ENCODE measurements around the gene JMJD1C.
A peak's percentile ranks its signal among the peaks of the same experiment; 100 is the strongest.

JMJD1C gene

GRCh38 chr10:63260103-63260859, 205.5 kb downstream of the JMJD1C start:
- H3K36me3 ChIP-seq (ENCODE audit: control insufficient read depth, insufficient read depth, low read length), result no peaks in the 10 kb centered on the region
- H3K4me1 ChIP-seq, result peaks cover 32% of the 10 kb centered on the region
- no peak overlapping the region for H3K9ac ChIP-seq
- no peak overlapping the region for H3K27ac ChIP-seq
- no peak overlapping the region for H3K4me2 ChIP-seq (ENCODE audit: low read length)
- no peak for TF ChIP-seq CTCF (IDR thresholded peaks at IDR 0.05)
- no peaks in the 10 kb centered on the region for H3K27me3 ChIP-seq (ENCODE audit: control insufficient read depth, insufficient read depth, low read length)
- no peak overlapping the region for H2AFZ ChIP-seq
- H3K9me3 ChIP-seq (ENCODE audit: control insufficient read depth, low read length), result no peaks in the 10 kb centered on the region
- H3K79me2 ChIP-seq, result peaks cover 46% of the 10 kb centered on the region
- no peak overlapping the region for H3K4me3 ChIP-seq (ENCODE audit: low read depth, low read length)

- Histone ChIP-seq H3K9ac (no peak overlapping the region), H3K36me3 (ENCODE audit: control insufficient read depth, insufficient read depth, low read length) (no peaks in the 10 kb centered on the region), H3K4me2 (ENCODE audit: low read length) (peak overlapping the region; percentile 11), H3K4me3 (ENCODE audit: low read depth, low read length) (peak overlapping the region; percentile 20), H2AFZ (no peak overlapping the region), H3K27me3 (ENCODE audit: control insufficient read depth, insufficient read depth, low read length) (no peaks in the 10 kb centered on the region), H3K9me3 (ENCODE audit: control insufficient read depth, low read length) (no peaks in the 10 kb centered on the region), H3K27ac (peak overlapping the region; percentile 24), H3K79me2 (peaks cover 56% of the 10 kb centered on the region), H3K4me1 (peaks cover 32% of the 10 kb centered on the region)
- TF ChIP-seq CTCF (IDR thresholded peaks at IDR 0.05), result no peak
Observed at GRCh38 chr10:63258920-63259678, 206.7 kb downstream of the JMJD1C start.

- Histone ChIP-seq H3K9me3 (ENCODE audit: control insufficient read depth, low read length) (no peaks in the 10 kb centered on the region), H3K36me3 (ENCODE audit: control insufficient read depth, insufficient read depth, low read length) (no peaks in the 10 kb centered on the region), H3K27me3 (ENCODE audit: control insufficient read depth, insufficient read depth, low read length) (no peaks in the 10 kb centered on the region), H3K27ac (no peak overlapping the region), H2AFZ (no peak overlapping the region), H3K4me2 (ENCODE audit: low read length) (no peak overlapping the region), H3K79me2 (peaks cover 66% of the 10 kb centered on the region), H3K4me1 (peaks cover 35% of the 10 kb centered on the region), H3K9ac (no peak overlapping the region), H3K4me3 (ENCODE audit: low read depth, low read length) (peak overlapping the region; percentile 14)
- TF ChIP-seq CTCF (IDR thresholded peaks at IDR 0.05), result no peak
Observed at GRCh38 chr10:63257778-63258177, 208.0 kb downstream of the JMJD1C start.

- H3K79me2 ChIP-seq, result peaks cover 70% of the 10 kb centered on the region
- H3K4me2 ChIP-seq (ENCODE audit: low read length), result peak overlapping the region; percentile 7
Observed at GRCh38 chr10:63256009-63256773, 209.6 kb downstream of the JMJD1C start.

More at GRCh38 chr10:63256009-63256773, 209.6 kb downstream of the JMJD1C start:
- no peaks in the 10 kb centered on the region for H3K9me3 ChIP-seq (ENCODE audit: control insufficient read depth, low read length)
- TF ChIP-seq CTCF (IDR thresholded peaks at IDR 0.05), result no peak
- no peaks in the 10 kb centered on the region for H3K27me3 ChIP-seq (ENCODE audit: control insufficient read depth, insufficient read depth, low read length)
- peaks cover 35% of the 10 kb centered on the region for H3K4me1 ChIP-seq
- H3K9ac ChIP-seq, result no peak overlapping the region
- H3K27ac ChIP-seq, result no peak overlapping the region
- no peak overlapping the region for H3K4me3 ChIP-seq (ENCODE audit: low read depth, low read length)
- H3K36me3 ChIP-seq (ENCODE audit: control insufficient read depth, insufficient read depth, low read length), result no peaks in the 10 kb centered on the region
- no peak overlapping the region for H2AFZ ChIP-seq
